Measurements from ENCODE around the gene PRL.

PRL gene

DNA sequence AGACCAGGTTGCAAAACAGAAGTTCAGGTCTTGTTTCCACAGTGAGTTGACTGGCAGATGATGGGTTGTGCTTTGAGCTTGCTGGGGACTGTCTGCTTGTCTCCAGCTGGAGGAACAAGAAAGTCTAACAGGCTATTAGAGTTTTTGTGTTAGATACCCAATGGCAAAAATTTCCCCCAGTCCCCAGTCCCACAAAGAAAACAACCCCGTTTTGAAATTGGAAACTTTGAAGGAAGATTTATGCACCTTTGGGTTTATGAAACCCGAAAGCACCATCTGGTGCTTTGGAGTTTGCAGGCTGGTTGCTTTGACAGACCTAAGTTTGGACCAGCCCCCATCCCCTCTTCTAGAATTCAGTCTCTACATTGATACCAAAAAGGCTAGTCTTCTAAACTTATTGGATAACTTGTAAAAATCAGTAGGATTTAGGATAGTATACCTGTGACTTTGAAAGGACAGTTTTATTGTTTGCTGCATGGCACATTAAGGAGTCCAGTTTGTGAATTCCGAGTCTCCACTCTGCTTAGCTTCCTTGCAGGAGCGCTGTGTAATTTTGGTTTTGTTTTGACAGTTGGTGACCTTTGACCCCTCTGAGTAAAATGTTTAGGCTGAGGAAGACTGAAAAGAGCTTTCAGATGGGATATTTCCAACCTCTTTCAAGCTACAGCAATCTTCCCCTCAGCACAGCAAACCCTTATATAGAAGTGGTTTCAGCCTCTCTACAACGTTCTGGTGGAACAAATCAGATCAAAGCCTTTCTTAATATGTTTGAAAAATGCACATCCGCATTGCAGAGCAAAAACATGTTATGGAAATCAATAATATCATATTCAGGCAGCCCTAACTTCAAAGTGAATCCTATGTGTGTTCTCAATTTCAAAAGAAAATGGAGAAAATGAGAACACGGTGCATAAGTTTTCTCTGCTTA is 25.5 kb upstream of the PRL start:
- H3K9me3 ChIP-seq (ENCODE audit: control insufficient read depth, insufficient read depth, low read depth, low read length) = peaks cover 17% of the 10 kb centered on the region
- no peaks in the 10 kb centered on the region for H3K36me3 ChIP-seq (ENCODE audit: control insufficient read depth, insufficient read depth, low read length)
- no peaks in the 10 kb centered on the region for H3K4me1 ChIP-seq (ENCODE audit: control insufficient read depth, insufficient read depth, low read length)
- no peaks in the 10 kb centered on the region for H3K27me3 ChIP-seq (ENCODE audit: control insufficient read depth, insufficient read depth, low read length)
- H3K9ac ChIP-seq (ENCODE audit: low read length) = no peak overlapping the region
- H3K27ac ChIP-seq (ENCODE audit: low read depth, low read length) = no peak overlapping the region
- H3K4me3 ChIP-seq (ENCODE audit: low read depth, low read length) = no peak overlapping the region

DNA sequence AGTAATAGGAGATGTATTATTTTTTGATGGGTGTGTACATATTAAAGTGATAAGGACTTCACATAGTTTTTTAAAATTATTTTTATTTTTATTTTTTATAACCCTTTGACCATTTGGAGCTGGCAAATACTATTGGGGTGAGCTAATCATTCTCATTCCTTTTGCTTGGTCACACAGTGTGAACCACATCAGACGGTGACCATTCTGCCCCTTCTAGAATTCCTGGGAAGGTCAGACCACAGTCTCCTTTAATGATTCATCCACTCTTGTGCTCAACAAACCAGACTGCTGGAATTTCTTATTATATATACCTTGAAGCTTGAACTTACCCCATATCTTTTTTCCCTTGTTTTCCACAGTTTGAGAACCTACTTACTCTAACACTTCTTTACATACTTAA is 23.9 kb upstream of the PRL start:
- Histone ChIP-seq H3K4me3 (ENCODE audit: low read depth, low read length) (no peak overlapping the region), H3K9ac (ENCODE audit: low read length) (no peak overlapping the region), H3K27me3 (ENCODE audit: control insufficient read depth, insufficient read depth, low read length) (no peaks in the 10 kb centered on the region), H3K27ac (ENCODE audit: low read depth, low read length) (no peak overlapping the region), H3K4me1 (ENCODE audit: control insufficient read depth, insufficient read depth, low read length) (no peaks in the 10 kb centered on the region), H3K9me3 (ENCODE audit: control insufficient read depth, insufficient read depth, low read depth, low read length) (peaks cover 18% of the 10 kb centered on the region), H3K36me3 (ENCODE audit: control insufficient read depth, insufficient read depth, low read length) (no peaks in the 10 kb centered on the region)

DNA sequence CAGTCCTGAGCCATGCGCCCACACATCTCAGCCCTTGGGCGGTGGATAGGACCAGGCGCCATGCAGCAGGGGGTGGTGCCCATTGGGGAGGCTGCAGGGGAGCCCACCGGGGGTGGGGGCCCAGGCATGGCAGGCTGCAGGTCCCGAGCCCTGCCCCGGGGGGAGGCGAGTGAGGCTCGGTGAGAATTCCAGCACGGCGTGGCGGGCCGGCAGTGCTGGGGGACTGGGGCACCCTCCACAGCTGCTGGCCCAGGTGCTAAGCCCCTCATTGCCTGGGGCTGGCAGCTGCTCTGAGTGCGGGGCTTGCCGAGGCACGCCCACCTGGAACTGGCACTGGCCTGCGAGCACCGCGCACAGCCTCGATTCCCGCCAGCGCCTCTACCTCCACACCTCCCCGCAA is 21.6 kb upstream of the PRL start:
- Histone ChIP-seq H3K4me3 (ENCODE audit: low read depth, low read length) (no peak overlapping the region), H3K27ac (ENCODE audit: low read depth, low read length) (no peak overlapping the region), H3K36me3 (ENCODE audit: control insufficient read depth, insufficient read depth, low read length) (no peaks in the 10 kb centered on the region), H3K27me3 (ENCODE audit: control insufficient read depth, insufficient read depth, low read length) (no peaks in the 10 kb centered on the region), H3K4me1 (ENCODE audit: control insufficient read depth, insufficient read depth, low read length) (no peaks in the 10 kb centered on the region), H3K9me3 (ENCODE audit: control insufficient read depth, insufficient read depth, low read depth, low read length) (peaks cover 32% of the 10 kb centered on the region), H3K9ac (ENCODE audit: low read length) (no peak overlapping the region)

DNA sequence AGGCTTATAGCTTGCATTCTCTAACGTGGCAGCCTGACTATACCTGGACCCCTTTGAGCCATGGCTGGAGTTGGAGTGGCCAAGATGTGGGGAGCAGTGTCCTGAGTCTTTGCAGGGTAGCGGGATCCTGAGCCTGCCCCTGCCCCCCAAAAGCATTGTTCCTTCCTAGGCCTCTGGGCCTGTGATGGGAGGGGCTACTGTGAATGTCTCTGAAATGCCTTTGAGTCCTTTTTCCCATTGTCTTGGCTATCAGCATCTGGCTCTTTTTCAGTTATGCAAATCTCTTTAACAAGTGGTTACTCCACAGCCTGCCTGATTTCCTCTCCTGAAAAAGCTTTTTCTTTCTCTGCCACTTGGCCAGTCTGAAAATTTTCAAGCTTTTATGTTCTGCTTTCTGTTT is 17.0 kb upstream of the PRL start:
- no peak overlapping the region for H3K4me3 ChIP-seq (ENCODE audit: low read depth, low read length)
- peaks cover 63% of the 10 kb centered on the region for H3K9me3 ChIP-seq (ENCODE audit: control insufficient read depth, insufficient read depth, low read depth, low read length)
- H3K9ac ChIP-seq (ENCODE audit: low read length) = no peak overlapping the region
- no peak overlapping the region for H3K27ac ChIP-seq (ENCODE audit: low read depth, low read length)
- no peaks in the 10 kb centered on the region for H3K36me3 ChIP-seq (ENCODE audit: control insufficient read depth, insufficient read depth, low read length)
- H3K4me1 ChIP-seq (ENCODE audit: control insufficient read depth, insufficient read depth, low read length) = no peaks in the 10 kb centered on the region
- no peaks in the 10 kb centered on the region for H3K27me3 ChIP-seq (ENCODE audit: control insufficient read depth, insufficient read depth, low read length)

DNA sequence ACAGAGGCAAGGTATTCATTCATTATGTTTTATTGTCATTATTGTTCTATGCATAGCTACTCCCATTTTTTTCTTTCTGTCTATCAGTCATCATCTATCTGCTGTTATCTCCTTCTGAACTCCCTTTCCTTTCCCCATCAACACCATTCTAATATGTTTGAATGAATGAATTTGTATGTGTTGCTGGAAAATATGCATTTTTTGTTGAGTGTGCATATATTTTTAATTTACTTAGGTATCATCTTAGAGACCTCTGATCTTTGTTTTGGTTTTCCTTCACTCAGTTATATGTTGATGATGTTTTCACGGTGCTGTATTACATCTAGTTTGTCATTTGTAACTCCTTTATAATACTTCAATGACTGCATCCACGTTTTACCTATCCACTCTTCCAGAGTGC is 12.1 kb upstream of the PRL start:
- Histone ChIP-seq H3K4me1 (ENCODE audit: control insufficient read depth, insufficient read depth, low read length) (peaks cover 4% of the 10 kb centered on the region; the same call in 1 of the 2 replicates), H3K9ac (ENCODE audit: low read length) (no peak overlapping the region), H3K9me3 (ENCODE audit: control insufficient read depth, insufficient read depth, low read depth, low read length) (peaks cover 42% of the 10 kb centered on the region), H3K27ac (ENCODE audit: low read depth, low read length) (no peak overlapping the region), H3K36me3 (ENCODE audit: control insufficient read depth, insufficient read depth, low read length) (no peaks in the 10 kb centered on the region), H3K27me3 (ENCODE audit: control insufficient read depth, insufficient read depth, low read length) (no peaks in the 10 kb centered on the region), H3K4me3 (ENCODE audit: low read depth, low read length) (no peak overlapping the region)

DNA sequence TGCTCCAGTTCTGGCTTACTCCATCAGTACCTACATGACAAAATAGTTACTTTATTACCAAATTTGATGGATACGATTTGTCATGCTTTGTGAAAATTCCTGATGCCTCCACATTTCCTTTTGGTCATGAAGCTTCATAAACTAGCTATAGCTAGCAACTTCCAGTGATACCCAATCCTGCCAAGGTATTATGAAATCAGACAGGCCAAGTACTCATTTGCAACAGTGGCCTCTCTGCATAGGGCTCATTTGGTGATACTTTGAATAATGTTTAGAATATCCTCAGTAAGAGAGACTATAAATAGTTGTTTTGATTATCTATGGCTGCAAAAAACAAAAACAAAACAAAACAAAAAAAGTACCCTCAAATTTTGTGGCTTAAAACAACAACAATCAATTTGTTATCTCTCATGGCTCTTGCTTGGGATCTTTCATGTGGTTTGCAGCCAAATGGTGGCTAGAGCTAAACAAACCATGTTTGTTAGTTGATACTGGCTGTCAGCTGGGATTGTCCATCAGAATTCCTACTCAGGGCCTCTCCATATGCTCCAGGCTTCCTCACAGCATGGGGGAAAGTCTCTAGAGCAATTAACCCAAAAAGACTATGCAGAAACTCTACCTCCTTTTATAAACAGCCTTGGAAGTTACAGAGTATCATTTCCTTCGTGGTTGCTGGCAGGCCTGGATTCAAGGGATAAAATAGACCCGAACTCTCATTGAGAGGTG is 10.1 kb upstream of the PRL start:
- H3K27ac ChIP-seq (ENCODE audit: low read depth, low read length) = no peak overlapping the region
- H3K9ac ChIP-seq (ENCODE audit: low read length) = no peak overlapping the region
- no peaks in the 10 kb centered on the region for H3K36me3 ChIP-seq (ENCODE audit: control insufficient read depth, insufficient read depth, low read length)
- no peak overlapping the region for H3K4me3 ChIP-seq (ENCODE audit: low read depth, low read length)
- H3K4me1 ChIP-seq (ENCODE audit: control insufficient read depth, insufficient read depth, low read length) = peaks cover 4% of the 10 kb centered on the region; the same call in 1 of the 2 replicates
- H3K9me3 ChIP-seq (ENCODE audit: control insufficient read depth, insufficient read depth, low read depth, low read length) = peaks cover 26% of the 10 kb centered on the region
- H3K27me3 ChIP-seq (ENCODE audit: control insufficient read depth, insufficient read depth, low read length) = no peaks in the 10 kb centered on the region

DNA sequence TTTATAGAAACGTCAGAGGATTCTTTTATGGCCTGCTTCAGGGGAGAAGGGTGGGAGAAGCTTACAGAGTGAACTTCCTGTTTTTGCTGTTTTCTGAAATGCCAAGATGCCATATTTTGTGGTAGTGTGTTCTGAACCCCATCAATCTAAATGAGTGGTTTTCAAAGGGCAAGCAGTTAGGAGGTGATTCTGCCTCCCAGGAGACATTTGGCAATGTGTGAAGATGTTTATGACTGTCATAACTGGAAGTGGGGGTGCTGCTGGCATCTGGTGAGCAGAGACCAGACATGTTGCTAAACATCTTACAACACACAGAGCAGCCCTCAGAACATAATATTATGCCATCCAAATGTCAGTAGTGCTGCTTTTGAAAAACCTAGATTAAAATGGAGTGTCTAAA is 6.0 kb upstream of the PRL start:
- no peak overlapping the region for H3K27ac ChIP-seq (ENCODE audit: low read depth, low read length)
- no peaks in the 10 kb centered on the region for H3K36me3 ChIP-seq (ENCODE audit: control insufficient read depth, insufficient read depth, low read length)
- no peak overlapping the region for H3K9ac ChIP-seq (ENCODE audit: low read length)
- no peaks in the 10 kb centered on the region for H3K27me3 ChIP-seq (ENCODE audit: control insufficient read depth, insufficient read depth, low read length)
- no peaks in the 10 kb centered on the region for H3K9me3 ChIP-seq (ENCODE audit: control insufficient read depth, insufficient read depth, low read depth, low read length)
- no peak overlapping the region for H3K4me3 ChIP-seq (ENCODE audit: low read depth, low read length)
- H3K4me1 ChIP-seq (ENCODE audit: control insufficient read depth, insufficient read depth, low read length) = peaks cover 8% of the 10 kb centered on the region; the same call in 1 of the 2 replicates

DNA sequence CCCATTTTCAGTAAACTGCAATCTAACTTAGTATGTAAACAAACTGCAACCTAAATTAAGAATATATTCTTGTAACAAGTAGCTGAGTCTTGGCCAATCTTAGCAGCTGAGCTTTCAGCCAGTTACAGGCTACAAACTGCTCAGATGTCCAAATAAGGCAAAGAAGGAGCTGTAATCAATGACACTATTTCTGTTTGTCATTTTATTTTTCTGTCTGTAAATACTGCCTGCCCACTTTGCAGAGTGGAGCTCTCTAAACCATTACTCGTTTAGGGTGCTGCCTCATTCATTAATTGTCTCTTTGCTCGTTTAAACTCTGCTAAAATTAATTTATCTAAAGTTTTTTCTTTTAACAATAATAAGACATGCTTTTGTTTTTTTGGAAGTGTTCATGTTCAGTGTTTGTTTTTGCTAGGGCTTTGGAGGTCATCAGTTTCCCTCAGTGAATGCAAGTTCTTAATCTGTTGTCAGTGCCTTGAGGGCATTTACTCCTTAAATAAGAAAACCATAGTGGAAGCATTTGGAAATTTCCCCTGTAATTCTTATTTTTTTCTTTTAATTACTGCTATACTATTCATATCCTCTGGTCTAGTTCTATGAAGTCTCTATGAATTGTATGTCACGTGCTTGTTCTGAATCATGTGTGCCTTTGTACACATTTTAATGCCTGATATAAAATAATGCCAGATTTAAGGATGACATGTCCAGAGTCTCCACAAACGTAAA is 3.6 kb upstream of the PRL start:
- Histone ChIP-seq H3K27ac (ENCODE audit: low read depth, low read length) (no peak overlapping the region), H3K4me1 (ENCODE audit: control insufficient read depth, insufficient read depth, low read length) (peaks cover 4% of the 10 kb centered on the region; the same call in 1 of the 2 replicates), H3K4me3 (ENCODE audit: low read depth, low read length) (no peak overlapping the region), H3K27me3 (ENCODE audit: control insufficient read depth, insufficient read depth, low read length) (no peaks in the 10 kb centered on the region), H3K9me3 (ENCODE audit: control insufficient read depth, insufficient read depth, low read depth, low read length) (no peaks in the 10 kb centered on the region), H3K9ac (ENCODE audit: low read length) (no peak overlapping the region), H3K36me3 (ENCODE audit: control insufficient read depth, insufficient read depth, low read length) (no peaks in the 10 kb centered on the region)

DNA sequence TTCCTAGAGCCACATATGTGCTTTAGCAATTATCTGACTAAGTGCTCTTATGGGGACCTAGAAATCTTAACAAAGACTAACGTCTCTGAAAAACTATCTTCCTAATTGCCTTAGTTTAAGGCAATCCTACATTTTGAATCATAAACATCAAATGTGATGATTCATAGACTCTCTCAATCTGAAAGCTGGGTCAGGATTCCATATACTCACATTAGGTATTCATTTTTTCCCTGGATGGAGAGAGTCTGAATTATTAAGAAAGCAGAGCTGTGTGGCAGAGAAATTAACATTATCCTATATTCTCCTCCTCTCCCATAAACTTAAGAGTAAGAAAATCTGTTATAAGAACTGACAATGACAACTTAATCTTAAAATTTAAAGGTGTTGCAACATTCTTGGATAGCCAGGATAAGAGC is 1.6 kb upstream of the PRL start:
- H3K27me3 ChIP-seq (ENCODE audit: control insufficient read depth, insufficient read depth, low read length) = no peaks in the 10 kb centered on the region
- H3K9ac ChIP-seq (ENCODE audit: low read length) = no peak overlapping the region
- H3K9me3 ChIP-seq (ENCODE audit: control insufficient read depth, insufficient read depth, low read depth, low read length) = no peaks in the 10 kb centered on the region
- H3K4me3 ChIP-seq (ENCODE audit: low read depth, low read length) = no peak overlapping the region
- no peaks in the 10 kb centered on the region for H3K36me3 ChIP-seq (ENCODE audit: control insufficient read depth, insufficient read depth, low read length)
- H3K27ac ChIP-seq (ENCODE audit: low read depth, low read length) = no peak overlapping the region
- peaks cover 4% of the 10 kb centered on the region; the same call in 1 of the 2 replicates for H3K4me1 ChIP-seq (ENCODE audit: control insufficient read depth, insufficient read depth, low read length)

DNA sequence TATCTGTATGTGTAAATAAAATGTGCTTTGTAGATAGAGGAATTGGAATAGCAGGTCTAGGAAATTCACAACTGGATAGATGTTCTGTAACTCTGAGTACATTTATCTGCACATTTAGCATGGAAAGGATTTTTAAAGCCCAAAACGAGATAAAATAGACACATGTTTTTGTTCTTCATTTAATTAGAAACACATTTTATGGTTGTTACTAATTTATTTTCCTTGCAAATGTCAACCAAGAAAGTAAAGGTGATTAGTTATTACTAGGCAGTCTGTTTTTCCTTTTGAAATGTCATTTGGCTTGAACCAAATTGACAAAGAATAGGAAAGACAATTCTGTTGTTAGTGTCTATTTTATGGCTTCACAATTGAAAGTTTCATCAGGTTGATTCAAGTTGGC is 769 bp downstream of the PRL start:
- no peak overlapping the region for H3K27ac ChIP-seq (ENCODE audit: low read depth, low read length)
- H3K9ac ChIP-seq (ENCODE audit: low read length) = no peak overlapping the region
- H3K4me3 ChIP-seq (ENCODE audit: low read depth, low read length) = no peak overlapping the region
- H3K27me3 ChIP-seq (ENCODE audit: control insufficient read depth, insufficient read depth, low read length) = no peaks in the 10 kb centered on the region
- peaks cover 4% of the 10 kb centered on the region; the same call in 1 of the 2 replicates for H3K4me1 ChIP-seq (ENCODE audit: control insufficient read depth, insufficient read depth, low read length)
- no peaks in the 10 kb centered on the region for H3K36me3 ChIP-seq (ENCODE audit: control insufficient read depth, insufficient read depth, low read length)
- no peaks in the 10 kb centered on the region for H3K9me3 ChIP-seq (ENCODE audit: control insufficient read depth, insufficient read depth, low read depth, low read length)

All from HUES6 (cell line).